Measurements from ENCODE around the gene ATG7.

The ATG7 gene

GRCh38 chr3:11565072-11565471, 292.9 kb downstream of the ATG7 start:
- no peak for TF ChIP-seq CTCF (IDR thresholded peaks at IDR 0.05; ENCODE audit: borderline replicate concordance, control extremely low read depth, extremely low read depth, insufficient read depth, missing control alignments)
- in situ Hi-C loops (cut with MboI; ENCODE audit: low sequenced_read_pairs, unreplicated experiment) = no loop called here
- DNase-seq (ENCODE audit: low spot score) = no peak

GRCh38 chr3:11565492-11565891, 293.3 kb downstream of the ATG7 start:
- in situ Hi-C loops (cut with MboI; ENCODE audit: low sequenced_read_pairs, unreplicated experiment) = no loop called here
- no peak for TF ChIP-seq CTCF (IDR thresholded peaks at IDR 0.05; ENCODE audit: borderline replicate concordance, control extremely low read depth, extremely low read depth, insufficient read depth, missing control alignments)
- no peak for DNase-seq (ENCODE audit: low spot score)

GRCh38 chr3:11565932-11566331, 293.7 kb downstream of the ATG7 start:
- in situ Hi-C loops (cut with MboI; ENCODE audit: low sequenced_read_pairs, unreplicated experiment) = no loop called here
- TF ChIP-seq CTCF (IDR thresholded peaks at IDR 0.05; ENCODE audit: borderline replicate concordance, control extremely low read depth, extremely low read depth, insufficient read depth, missing control alignments) = no peak
- DNase-seq (ENCODE audit: low spot score) = no peak

- in situ Hi-C loops (cut with MboI; ENCODE audit: low sequenced_read_pairs, unreplicated experiment) = no loop called here
Measured at GRCh38 chr3:11566478-11566877, 294.3 kb downstream of the ATG7 start.

GRCh38 chr3:11566916-11567315, 294.7 kb downstream of the ATG7 start:
- DNase-seq (ENCODE audit: low spot score) = no peak
- in situ Hi-C loops (cut with MboI; ENCODE audit: low sequenced_read_pairs, unreplicated experiment) = no loop called here
- TF ChIP-seq CTCF (IDR thresholded peaks at IDR 0.05; ENCODE audit: borderline replicate concordance, control extremely low read depth, extremely low read depth, insufficient read depth, missing control alignments) = no peak

More at GRCh38 chr3:11566478-11566877, 294.3 kb downstream of the ATG7 start:
- TF ChIP-seq CTCF (IDR thresholded peaks at IDR 0.05; ENCODE audit: borderline replicate concordance, control extremely low read depth, extremely low read depth, insufficient read depth, missing control alignments) = no peak
- DNase-seq (ENCODE audit: low spot score) = no peak

GRCh38 chr3:11567516-11568467, 295.6 kb downstream of the ATG7 start:
- DNase-seq (ENCODE audit: low spot score) = no peak
- in situ Hi-C loops (cut with MboI; ENCODE audit: low sequenced_read_pairs, unreplicated experiment) = no loop called here
- no peak for TF ChIP-seq CTCF (IDR thresholded peaks at IDR 0.05; ENCODE audit: borderline replicate concordance, control extremely low read depth, extremely low read depth, insufficient read depth, missing control alignments)

All from GM13976 (cell line).